GM12874 (cell line): Measurements from ENCODE around the gene NRXN3.

Experiments used
- CTCF ChIP-seq: IDR thresholded peaks from 2 replicates; pipeline ENCODE4 v1.5.1; 2011; ENCODE audit warnings: low read depth, mild to moderate bottlenecking, control low read depth, low read length, moderate library complexity; ENCODE audit not compliant: insufficient read depth

The NRXN3 gene

GRCh38 chr14:78701246-78701645 lies 531.1 kb downstream of the NRXN3 start:
- TF ChIP-seq CTCF: no peak

- TF ChIP-seq CTCF: no peak
Measured at GRCh38 chr14:78704965-78705364, 534.8 kb downstream of the NRXN3 start.

- no peak for TF ChIP-seq CTCF
Measured at GRCh38 chr14:78705989-78706388, 535.8 kb downstream of the NRXN3 start.

GRCh38 chr14:78709795-78710557 lies 539.8 kb downstream of the NRXN3 start:
- no peak for TF ChIP-seq CTCF

GRCh38 chr14:78710963-78711362 lies 540.8 kb downstream of the NRXN3 start:
- TF ChIP-seq CTCF: no peak

- TF ChIP-seq CTCF: no peak
Measured at GRCh38 chr14:78713716-78714115, 543.5 kb downstream of the NRXN3 start.

- no peak for TF ChIP-seq CTCF
Measured at GRCh38 chr14:78714711-78715110, 544.5 kb downstream of the NRXN3 start.
